WTC11 (cell line): Measurements from ENCODE around the gene GNAL. TPM values are rescaled to one million over a fixed set of nuclear protein-coding genes. Genes with fewer than 3 reads are reported as not detected.
A peak's percentile ranks its signal among the peaks of the same experiment; 100 is the strongest.
"Not testable (repeated sequence)": the region's sequence is repeated elsewhere in the genome, so short reads cannot be mapped to it uniquely, and the experiment has no call there.

ENCODE experiments used
- ATAC-seq: fragments of 200-7000 bp; cut with Tn5 transposase; 2 replicates; pipeline ENCODE4 v1.10.0; 2021; ENCODE audit warnings: mild to moderate bottlenecking, moderate library complexity
- CTCF ChIA-PET: fragments of 300-600 bp; sonication (Branson Sonifier 250); formaldehyde crosslinking; loops from one replicate; lab custom pipeline; 2021; ENCODE audit warnings: antibody characterized with exemption; lab: Charles Lee
- POLR2A ChIA-PET: fragments of 350-600 bp; sonication (Branson Sonifier 250); formaldehyde crosslinking; loops from one replicate; lab custom pipeline; 2021; ENCODE audit warnings: antibody characterized with exemption; lab: Charles Lee
- DNase-seq: peaks from one replicate; pipeline ENCODE4 v3.0.0; 2021; ENCODE audit warnings: low spot score
- H3K27ac Mint-ChIP-seq: 2 replicates; pipeline ENCODE4 v1.8.0; 2021; ENCODE audit warnings: mixed read lengths
- H3K27me3 Mint-ChIP-seq: 2 replicates; pipeline ENCODE4 v1.8.0; 2021; ENCODE audit warnings: low read depth, mild to moderate bottlenecking, moderate library complexity, mixed read lengths
- H3K36me3 Mint-ChIP-seq: 2 replicates; pipeline ENCODE4 v1.8.0; 2021; ENCODE audit warnings: mixed read lengths
- H3K4me1 Mint-ChIP-seq: 2 replicates; pipeline ENCODE4 v1.8.0; 2022; ENCODE audit warnings: mixed read lengths
- H3K4me3 Mint-ChIP-seq: 2 replicates; pipeline ENCODE4 v1.8.0; 2021; ENCODE audit warnings: mild to moderate bottlenecking, moderate library complexity, mixed read lengths
- H3K9me3 Mint-ChIP-seq: 2 replicates; pipeline ENCODE4 v1.8.0; 2021; ENCODE audit warnings: mixed read lengths
- AR ChIP-seq: fragments of 250-450 bp; sonication (Bioruptor Pico); IDR thresholded peaks from 2 replicates; pipeline ENCODE4 v1.9.0; 2021; ENCODE audit warnings: mild to moderate bottlenecking
- ATF1 ChIP-seq: sonication (generic); formaldehyde crosslinking; IDR thresholded peaks from 2 replicates; pipeline ENCODE4 v1.8.1; 2023; ENCODE audit warnings: mild to moderate bottlenecking, moderate library complexity, missing genetic modification reagents
- CREM ChIP-seq: sonication (generic); formaldehyde crosslinking; IDR thresholded peaks from 2 replicates; pipeline ENCODE4 v1.8.1; 2022; ENCODE audit warnings: mild to moderate bottlenecking, missing genetic modification reagents, moderate library complexity
- ESRRA ChIP-seq: sonication (generic); formaldehyde crosslinking; IDR thresholded peaks from 2 replicates; pipeline ENCODE4 v1.8.1; 2022; ENCODE audit warnings: mild to moderate bottlenecking, missing genetic modification reagents, borderline replicate concordance
- GABPB1 ChIP-seq: sonication (generic); formaldehyde crosslinking; IDR thresholded peaks from 2 replicates; pipeline ENCODE4 v1.8.1; 2023; ENCODE audit warnings: mild to moderate bottlenecking, missing genetic modification reagents
- MLX ChIP-seq: sonication (generic); formaldehyde crosslinking; IDR thresholded peaks from 2 replicates; pipeline ENCODE4 v1.8.1; 2023; ENCODE audit warnings: mild to moderate bottlenecking, missing genetic modification reagents, moderate library complexity
- MXD4 ChIP-seq: fragments of 250-450 bp; sonication (Bioruptor Pico); IDR thresholded peaks from 2 replicates; pipeline ENCODE4 v1.8.0; 2021; ENCODE audit warnings: mild to moderate bottlenecking, moderate library complexity, borderline replicate concordance
- NFATC4 ChIP-seq: fragments of 250-450 bp; sonication (Bioruptor Pico); IDR thresholded peaks from 2 replicates; pipeline ENCODE4 v1.9.0; 2021; ENCODE audit warnings: mild to moderate bottlenecking
- SMAD3 ChIP-seq: sonication (generic); formaldehyde crosslinking; IDR thresholded peaks from 2 replicates; pipeline ENCODE4 v1.8.0; 2022; ENCODE audit warnings: missing genetic modification reagents, mild to moderate bottlenecking, borderline replicate concordance
- ZNF121 ChIP-seq: sonication (generic); formaldehyde crosslinking; IDR thresholded peaks from 2 replicates; pipeline ENCODE4 v1.8.0; 2023; ENCODE audit warnings: missing genetic modification reagents
- ZNF416 ChIP-seq: fragments of 250-450 bp; sonication (Bioruptor Pico); IDR thresholded peaks from 2 replicates; pipeline ENCODE4 v1.9.0; 2021; ENCODE audit warnings: mild to moderate bottlenecking, inconsistent platforms
- total RNA-seq: library from RNA; stranded (reverse); gene quantifications from 3 replicates; pipeline ENCODE4 v1.2.3, GENCODE V29; 2021
- TF ChIP-seq, protein P1 (sequence below): sonication (generic); formaldehyde crosslinking; IDR thresholded peaks from 2 replicates; pipeline ENCODE4 v1.8.0; 2022; ENCODE audit warnings: mild to moderate bottlenecking, missing genetic modification reagents
- TF ChIP-seq, protein P2 (sequence below): sonication (generic); formaldehyde crosslinking; IDR thresholded peaks from 2 replicates; pipeline ENCODE4 v1.8.1; 2022; ENCODE audit warnings: mild to moderate bottlenecking, moderate library complexity, missing genetic modification reagents
- TF ChIP-seq, protein P3 (sequence below): sonication (generic); formaldehyde crosslinking; IDR thresholded peaks from 2 replicates; pipeline ENCODE4 v1.8.1; 2022; ENCODE audit warnings: low read depth, mild to moderate bottlenecking, moderate library complexity, missing genetic modification reagents, borderline replicate concordance

Gene GNAL
- total RNA-seq, 1 experiment from 2014 or later = 22.3 TPM

DNA sequence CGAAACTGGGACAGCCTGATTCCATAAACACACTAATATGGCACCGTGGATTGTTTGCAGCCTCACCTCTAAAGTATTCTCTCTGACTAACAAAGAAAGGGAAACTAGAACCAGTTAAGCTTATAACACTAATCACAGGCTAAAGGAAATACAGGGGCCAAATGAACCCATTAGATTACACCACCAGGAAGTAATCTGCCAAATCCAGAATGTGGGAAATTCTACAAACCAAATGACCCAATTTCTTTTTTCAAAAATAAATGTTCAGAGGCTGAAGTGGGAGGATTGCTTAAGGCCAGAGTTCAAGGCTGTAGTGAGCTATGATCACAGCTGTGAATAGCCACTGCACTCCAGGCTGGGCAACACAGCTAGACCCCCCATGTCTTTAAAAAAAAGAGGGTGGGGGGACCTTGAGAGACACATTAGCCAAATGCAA is 220.5 kb downstream of the GNAL start:
- no peak overlapping the region for H3K27ac Mint-ChIP-seq
- no peak for ATAC-seq
- no peaks in the 10 kb centered on the region for H3K36me3 Mint-ChIP-seq

GRCh38 chr18:11916880-11917279 is 227.8 kb downstream of the GNAL start:
- H3K36me3 Mint-ChIP-seq, POLR2A ChIA-PET, H3K27ac Mint-ChIP-seq, DNase-seq, H3K27me3 Mint-ChIP-seq, H3K4me3 Mint-ChIP-seq, ATAC-seq, H3K4me1 Mint-ChIP-seq: not testable (repeated sequence)
- peaks cover 10% of the 10 kb centered on the region; the same call in 1 of the 2 replicates for H3K9me3 Mint-ChIP-seq
- CTCF ChIA-PET = interaction anchor here (0.7 kb wide), 1 partner anchor 20 kb away, joined by 4 read pairs; no protein-coding TSS in a partner anchor

More for the DNA sequence above, 220.5 kb downstream of the GNAL start:
- ChIA-PET POLR2A (interaction anchor here (1.8 kb wide), 1 partner anchor 71 kb away, joined by 10 read pairs; the partner anchor contains the start of gene IMPA2), CTCF (interaction anchor here (1.2 to 1.7 kb wide), 4 partner anchors 28 to 148 kb away, joined by 3 to 7 read pairs (median 4); no protein-coding TSS in a partner anchor)
- Mint-ChIP-seq H3K27me3 (no peaks in the 10 kb centered on the region), H3K9me3 (no peaks in the 10 kb centered on the region), H3K4me3 (peak overlapping the region; percentile 72), H3K4me1 (peaks cover 26% of the 10 kb centered on the region)
- TF ChIP-seq ZNF121 (peak; percentile 83; the same call in 1 of the 2 replicates), MLX (CRISPR knock-in tag) (no peak), NFATC4 (CRISPR knock-in tag) (no peak), ZNF416 (CRISPR knock-in tag) (no peak), AR (CRISPR knock-in tag) (no peak), ATF1 (no peak)
- no peak for DNase-seq

- CTCF ChIA-PET, H3K27ac Mint-ChIP-seq, ATAC-seq, H3K27me3 Mint-ChIP-seq, H3K4me1 Mint-ChIP-seq, POLR2A ChIA-PET, H3K4me3 Mint-ChIP-seq, H3K36me3 Mint-ChIP-seq, DNase-seq: not testable (repeated sequence)
- H3K9me3 Mint-ChIP-seq = peaks cover 10% of the 10 kb centered on the region; the same call in 1 of the 2 replicates
These were observed 230.5 kb downstream of the GNAL start for GRCh38 chr18:11919522-11919921.

DNA sequence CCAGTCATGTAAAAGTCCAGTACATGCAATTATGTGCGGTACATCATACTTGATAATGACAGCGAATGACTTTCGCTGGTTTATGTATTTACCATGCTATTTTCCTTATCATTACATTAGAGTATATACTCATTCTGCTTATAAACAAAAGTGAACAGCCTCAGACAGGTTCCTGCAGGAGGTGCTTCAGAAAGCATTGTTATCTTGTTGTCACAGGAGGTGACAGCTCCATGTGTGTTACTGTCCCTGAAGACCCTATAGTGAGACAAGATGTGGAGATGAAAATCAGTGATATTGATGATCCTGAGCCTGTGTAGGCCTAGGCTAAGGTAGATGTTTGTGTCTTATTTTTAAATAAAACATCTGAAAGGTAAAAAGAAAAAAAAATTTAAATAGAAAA is 234.4 kb downstream of the GNAL start:
- POLR2A ChIA-PET = interaction anchor here (1.1 kb wide), 1 partner anchor 57 kb away, joined by 4 read pairs; no protein-coding TSS in a partner anchor
- Mint-ChIP-seq H3K4me1 (0 out of 2 replicates have a peak, but pooled peaks cover 2% of the 10 kb centered on the region), H3K9me3 (peaks cover 20% of the 10 kb centered on the region), H3K27ac (no peak overlapping the region), H3K36me3 (peaks cover 4% of the 10 kb centered on the region; the same call in 1 of the 2 replicates), H3K4me3 (no peak overlapping the region), H3K27me3 (peaks cover 3% of the 10 kb centered on the region; the same call in 1 of the 2 replicates)
- no peak for TF ChIP-seq SMAD3 (CRISPR knock-in tag)
- no peak for ATAC-seq
- no peak for DNase-seq
- CTCF ChIA-PET = interaction anchor here (0.9 to 1.1 kb wide), 2 partner anchors 9 to 116 kb away, joined by 4 to 6 read pairs; no protein-coding TSS in a partner anchor

DNA sequence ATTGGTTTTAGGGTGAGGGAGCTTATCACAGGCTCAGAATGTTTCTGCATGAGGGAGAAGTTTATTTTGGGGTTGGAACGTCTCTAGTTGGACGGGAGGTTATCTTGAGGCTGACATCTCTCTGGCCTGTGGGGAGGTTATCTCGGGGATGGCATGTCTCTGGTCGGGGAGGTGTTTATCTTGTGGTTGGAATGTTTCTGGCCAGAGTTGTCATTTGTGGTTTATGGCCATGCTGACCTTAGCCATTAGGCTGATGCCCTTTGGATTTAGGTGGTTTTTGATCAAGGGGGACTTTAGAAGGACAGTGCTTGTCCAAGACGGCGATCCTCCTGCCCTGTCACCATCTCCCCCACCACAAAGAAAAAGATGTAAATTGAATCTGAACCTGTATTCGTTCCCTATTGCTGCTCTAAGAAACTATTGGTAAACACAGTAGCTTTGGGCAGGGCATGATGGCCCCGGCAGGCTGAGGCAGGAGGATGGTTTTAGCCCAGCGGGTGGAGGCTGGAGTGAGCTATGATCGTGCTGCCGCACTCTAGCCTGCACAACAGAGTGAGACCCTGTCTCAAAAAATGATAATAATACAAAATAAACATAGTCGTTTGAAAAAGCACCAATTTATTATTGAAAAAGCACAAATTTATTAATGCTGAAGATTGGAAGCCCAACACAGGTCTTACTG is 236.9 kb downstream of the GNAL start:
- ChIA-PET POLR2A (no interaction called here), CTCF (interaction anchor here (1.7 kb wide), 1 partner anchor 69 kb away, joined by 3 read pairs; no protein-coding TSS in a partner anchor)
- Mint-ChIP-seq H3K4me3 (no peak overlapping the region), H3K27me3 (peaks cover 3% of the 10 kb centered on the region; the same call in 1 of the 2 replicates), H3K4me1 (0 out of 2 replicates have a peak, but pooled peaks cover 2% of the 10 kb centered on the region), H3K27ac (no peak overlapping the region), H3K36me3 (peaks cover 4% of the 10 kb centered on the region; the same call in 1 of the 2 replicates), H3K9me3 (peaks cover 16% of the 10 kb centered on the region)
- ATAC-seq = no peak
- no peak for DNase-seq
- TF ChIP-seq CREM (no peak), ESRRA (no peak), MXD4 (no peak), GABPB1 (no peak)
- TF ChIP-seq, protein P1, sequence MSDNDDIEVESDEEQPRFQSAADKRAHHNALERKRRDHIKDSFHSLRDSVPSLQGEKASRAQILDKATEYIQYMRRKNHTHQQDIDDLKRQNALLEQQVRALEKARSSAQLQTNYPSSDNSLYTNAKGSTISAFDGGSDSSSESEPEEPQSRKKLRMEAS (CRISPR knock-in tag) = no peak
- TF ChIP-seq, protein P2, sequence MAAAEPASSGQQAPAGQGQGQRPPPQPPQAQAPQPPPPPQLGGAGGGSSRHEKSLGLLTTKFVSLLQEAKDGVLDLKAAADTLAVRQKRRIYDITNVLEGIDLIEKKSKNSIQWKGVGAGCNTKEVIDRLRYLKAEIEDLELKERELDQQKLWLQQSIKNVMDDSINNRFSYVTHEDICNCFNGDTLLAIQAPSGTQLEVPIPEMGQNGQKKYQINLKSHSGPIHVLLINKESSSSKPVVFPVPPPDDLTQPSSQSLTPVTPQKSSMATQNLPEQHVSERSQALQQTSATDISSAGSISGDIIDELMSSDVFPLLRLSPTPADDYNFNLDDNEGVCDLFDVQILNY (CRISPR knock-in tag) = no peak
- TF ChIP-seq, protein P3, sequence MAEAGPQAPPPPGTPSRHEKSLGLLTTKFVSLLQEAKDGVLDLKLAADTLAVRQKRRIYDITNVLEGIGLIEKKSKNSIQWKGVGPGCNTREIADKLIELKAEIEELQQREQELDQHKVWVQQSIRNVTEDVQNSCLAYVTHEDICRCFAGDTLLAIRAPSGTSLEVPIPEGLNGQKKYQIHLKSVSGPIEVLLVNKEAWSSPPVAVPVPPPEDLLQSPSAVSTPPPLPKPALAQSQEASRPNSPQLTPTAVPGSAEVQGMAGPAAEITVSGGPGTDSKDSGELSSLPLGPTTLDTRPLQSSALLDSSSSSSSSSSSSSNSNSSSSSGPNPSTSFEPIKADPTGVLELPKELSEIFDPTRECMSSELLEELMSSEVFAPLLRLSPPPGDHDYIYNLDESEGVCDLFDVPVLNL (CRISPR knock-in tag) = no peak
